ENCODE results near the gene KLHDC2.

DNA sequence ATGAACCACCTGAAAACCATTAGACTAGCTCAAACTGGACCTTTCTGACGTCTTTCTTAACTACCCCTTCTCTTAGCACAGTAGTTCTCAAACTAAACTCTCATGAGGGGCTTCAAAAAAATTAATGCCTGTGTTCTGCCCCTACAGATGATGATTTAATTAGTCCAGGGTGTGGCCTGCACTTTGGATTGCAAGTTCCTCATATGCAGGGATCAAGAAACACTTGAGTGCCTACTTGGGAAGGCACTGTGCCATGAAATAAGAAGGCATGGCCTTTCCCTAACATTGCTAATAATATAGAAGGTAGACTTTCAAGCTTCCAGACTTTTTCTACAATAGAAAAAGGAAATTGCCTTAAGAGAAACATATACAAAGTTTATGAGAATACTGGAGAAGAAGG, 22.8 kb upstream of the KLHDC2 start:
- TF ChIP-seq, protein P1, sequence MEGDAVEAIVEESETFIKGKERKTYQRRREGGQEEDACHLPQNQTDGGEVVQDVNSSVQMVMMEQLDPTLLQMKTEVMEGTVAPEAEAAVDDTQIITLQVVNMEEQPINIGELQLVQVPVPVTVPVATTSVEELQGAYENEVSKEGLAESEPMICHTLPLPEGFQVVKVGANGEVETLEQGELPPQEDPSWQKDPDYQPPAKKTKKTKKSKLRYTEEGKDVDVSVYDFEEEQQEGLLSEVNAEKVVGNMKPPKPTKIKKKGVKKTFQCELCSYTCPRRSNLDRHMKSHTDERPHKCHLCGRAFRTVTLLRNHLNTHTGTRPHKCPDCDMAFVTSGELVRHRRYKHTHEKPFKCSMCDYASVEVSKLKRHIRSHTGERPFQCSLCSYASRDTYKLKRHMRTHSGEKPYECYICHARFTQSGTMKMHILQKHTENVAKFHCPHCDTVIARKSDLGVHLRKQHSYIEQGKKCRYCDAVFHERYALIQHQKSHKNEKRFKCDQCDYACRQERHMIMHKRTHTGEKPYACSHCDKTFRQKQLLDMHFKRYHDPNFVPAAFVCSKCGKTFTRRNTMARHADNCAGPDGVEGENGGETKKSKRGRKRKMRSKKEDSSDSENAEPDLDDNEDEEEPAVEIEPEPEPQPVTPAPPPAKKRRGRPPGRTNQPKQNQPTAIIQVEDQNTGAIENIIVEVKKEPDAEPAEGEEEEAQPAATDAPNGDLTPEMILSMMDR (IDR thresholded peaks at IDR 0.05) = no peak
- TF ChIP-seq, protein P2, sequence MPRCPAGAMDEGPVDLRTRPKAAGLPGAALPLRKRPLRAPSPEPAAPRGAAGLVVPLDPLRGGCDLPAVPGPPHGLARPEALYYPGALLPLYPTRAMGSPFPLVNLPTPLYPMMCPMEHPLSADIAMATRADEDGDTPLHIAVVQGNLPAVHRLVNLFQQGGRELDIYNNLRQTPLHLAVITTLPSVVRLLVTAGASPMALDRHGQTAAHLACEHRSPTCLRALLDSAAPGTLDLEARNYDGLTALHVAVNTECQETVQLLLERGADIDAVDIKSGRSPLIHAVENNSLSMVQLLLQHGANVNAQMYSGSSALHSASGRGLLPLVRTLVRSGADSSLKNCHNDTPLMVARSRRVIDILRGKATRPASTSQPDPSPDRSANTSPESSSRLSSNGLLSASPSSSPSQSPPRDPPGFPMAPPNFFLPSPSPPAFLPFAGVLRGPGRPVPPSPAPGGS (IDR thresholded peaks at IDR 0.05) = no peak
- TF ChIP-seq MAFK (IDR thresholded peaks at IDR 0.05; ENCODE audit: partially characterized antibody) (no peak), MYC (IDR thresholded peaks at IDR 0.05; ENCODE audit: borderline replicate concordance, low read length) (no peak), EP300 (IDR thresholded peaks at IDR 0.05) (no peak), HDAC2 (IDR thresholded peaks at IDR 0.05) (no peak), RNF2 (IDR thresholded peaks at IDR 0.05; ENCODE audit: borderline replicate concordance, low read depth) (no peak), JUN (IDR thresholded peaks at IDR 0.05) (no peak), CEBPB (IDR thresholded peaks at IDR 0.05) (no peak), NPAS2 (CRISPR knock-in tag; IDR thresholded peaks at IDR 0.05; ENCODE audit: borderline replicate concordance) (no peak)
- TF ChIP-seq, protein P3, sequence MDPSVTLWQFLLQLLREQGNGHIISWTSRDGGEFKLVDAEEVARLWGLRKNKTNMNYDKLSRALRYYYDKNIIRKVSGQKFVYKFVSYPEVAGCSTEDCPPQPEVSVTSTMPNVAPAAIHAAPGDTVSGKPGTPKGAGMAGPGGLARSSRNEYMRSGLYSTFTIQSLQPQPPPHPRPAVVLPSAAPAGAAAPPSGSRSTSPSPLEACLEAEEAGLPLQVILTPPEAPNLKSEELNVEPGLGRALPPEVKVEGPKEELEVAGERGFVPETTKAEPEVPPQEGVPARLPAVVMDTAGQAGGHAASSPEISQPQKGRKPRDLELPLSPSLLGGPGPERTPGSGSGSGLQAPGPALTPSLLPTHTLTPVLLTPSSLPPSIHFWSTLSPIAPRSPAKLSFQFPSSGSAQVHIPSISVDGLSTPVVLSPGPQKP (IDR thresholded peaks at IDR 0.05; ENCODE audit: low read depth, low read length) = no peak

Data from A549 (cell line).